GM12892 (cell line): Measurements from ENCODE around the gene GOLGA7B.

ENCODE experiments used
- POLR2A ChIP-seq: IDR thresholded peaks from 2 replicates; pipeline ENCODE4 v1.6.1; 2011; ENCODE audit warnings: low read depth, low read length, control low read depth
- TAF1 ChIP-seq: IDR thresholded peaks from 2 replicates; pipeline ENCODE4 v1.6.1; 2011; ENCODE audit warnings: low read depth, mild to moderate bottlenecking, control low read depth, low read length, borderline replicate concordance

DNA sequence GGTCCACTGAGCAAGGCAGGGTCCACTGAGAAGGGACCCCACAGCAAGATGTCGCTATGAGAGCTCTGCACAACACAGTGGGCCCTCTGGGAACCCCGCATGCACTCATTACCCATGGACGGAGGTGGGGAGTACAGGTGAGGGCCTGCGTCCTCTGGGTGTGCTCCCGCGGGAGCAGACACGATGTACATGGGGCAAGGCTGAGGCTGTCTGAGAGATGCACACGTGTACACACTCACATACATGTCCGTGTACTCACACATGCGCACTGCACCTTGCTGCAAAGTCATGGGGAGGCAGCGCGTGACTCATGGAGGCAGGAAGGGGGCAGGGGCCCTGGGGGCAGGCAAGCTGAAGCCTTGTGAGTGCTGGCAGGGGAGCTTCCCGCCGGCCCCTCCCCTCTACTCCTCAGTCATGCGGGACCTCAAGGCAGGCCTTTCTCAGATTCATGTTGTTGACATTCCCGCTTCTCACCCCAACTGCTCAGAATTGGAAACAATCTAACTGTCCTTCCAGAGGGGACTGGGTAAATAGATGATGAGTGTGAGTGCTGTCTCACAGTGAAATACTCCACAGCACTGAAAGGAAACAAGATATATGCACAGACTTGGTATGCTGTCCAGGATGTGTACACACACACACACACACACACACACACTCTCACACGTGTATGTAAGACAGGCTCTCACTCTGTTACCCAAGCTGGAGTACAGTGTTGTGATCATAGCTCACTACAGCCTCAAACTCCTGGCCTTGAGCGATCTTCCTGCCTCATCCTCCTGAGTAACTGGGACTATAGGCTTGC lies 40.0 kb downstream of the GOLGA7B start:
- TF ChIP-seq TAF1 (no peak), POLR2A (no peak)
